Hepatic stellate cell (primary cell): ENCODE measurements around the gene ADAR.
A peak's percentile ranks its signal among the peaks of the same experiment; 100 is the strongest.

Experiments
- DNase-seq: peaks from one replicate; pipeline ENCODE4 v3.0.0; 2011; ENCODE audit warnings: low spot score

The ADAR gene

DNA sequence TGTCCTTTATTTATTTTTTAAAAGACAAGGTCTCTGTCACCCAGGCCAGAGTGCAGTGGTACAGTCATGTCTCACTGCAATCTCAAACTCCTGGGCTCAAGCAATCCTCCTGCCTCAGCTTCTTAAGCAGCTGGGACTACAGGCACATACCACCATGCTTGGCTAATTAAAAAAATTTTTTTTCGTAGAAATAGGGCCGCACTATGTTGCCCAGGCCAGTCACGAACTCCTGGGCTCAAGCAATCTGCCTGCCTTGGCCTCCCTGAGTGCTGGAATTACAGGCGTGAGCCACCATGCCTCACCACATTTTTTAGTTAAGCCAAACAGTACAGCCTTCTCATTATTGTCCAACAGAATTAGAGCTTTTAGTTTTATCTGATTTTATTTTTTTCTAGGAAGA is 7.4 kb upstream of the ADAR start:
- no peak for DNase-seq

DNA sequence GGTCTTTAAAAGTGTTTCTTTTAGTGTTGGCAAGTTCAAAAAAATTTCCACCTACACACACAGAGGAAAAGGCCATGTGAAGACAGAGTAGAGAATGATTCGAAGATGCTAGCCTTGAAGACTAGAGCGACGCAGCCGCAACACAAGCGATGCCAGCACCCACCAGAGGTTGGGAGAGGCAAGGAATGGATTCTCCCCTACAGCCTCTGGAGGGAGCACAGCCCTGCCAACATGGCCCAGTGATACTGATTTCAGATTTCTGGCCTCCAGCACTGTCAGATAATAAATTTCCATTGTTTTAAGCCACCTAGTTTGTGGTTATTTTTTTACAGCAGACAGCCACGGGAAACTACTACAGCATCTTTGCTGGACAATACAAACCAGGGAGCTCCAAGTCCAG is 6.9 kb upstream of the ADAR start:
- no peak for DNase-seq

DNA sequence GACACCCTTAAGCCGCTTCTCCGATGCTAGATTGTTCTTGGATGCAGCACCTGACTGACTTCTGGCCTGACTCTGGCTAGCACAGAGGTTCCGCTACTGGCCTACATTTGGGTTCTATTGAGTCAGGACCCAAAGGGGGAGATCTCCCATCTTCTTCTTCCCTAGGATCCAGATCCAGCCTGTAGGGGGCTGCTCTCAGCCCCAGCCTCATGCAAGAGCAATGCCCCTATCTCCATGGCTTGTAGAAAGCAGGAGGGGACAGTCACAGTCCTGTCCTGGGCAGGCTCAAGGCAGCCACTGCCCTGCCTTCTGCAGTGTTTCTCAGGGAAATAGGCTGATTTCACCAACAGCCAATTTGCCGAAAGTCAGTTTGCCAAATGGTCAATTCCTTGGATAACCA is 6.3 kb upstream of the ADAR start:
- no peak for DNase-seq

DNA sequence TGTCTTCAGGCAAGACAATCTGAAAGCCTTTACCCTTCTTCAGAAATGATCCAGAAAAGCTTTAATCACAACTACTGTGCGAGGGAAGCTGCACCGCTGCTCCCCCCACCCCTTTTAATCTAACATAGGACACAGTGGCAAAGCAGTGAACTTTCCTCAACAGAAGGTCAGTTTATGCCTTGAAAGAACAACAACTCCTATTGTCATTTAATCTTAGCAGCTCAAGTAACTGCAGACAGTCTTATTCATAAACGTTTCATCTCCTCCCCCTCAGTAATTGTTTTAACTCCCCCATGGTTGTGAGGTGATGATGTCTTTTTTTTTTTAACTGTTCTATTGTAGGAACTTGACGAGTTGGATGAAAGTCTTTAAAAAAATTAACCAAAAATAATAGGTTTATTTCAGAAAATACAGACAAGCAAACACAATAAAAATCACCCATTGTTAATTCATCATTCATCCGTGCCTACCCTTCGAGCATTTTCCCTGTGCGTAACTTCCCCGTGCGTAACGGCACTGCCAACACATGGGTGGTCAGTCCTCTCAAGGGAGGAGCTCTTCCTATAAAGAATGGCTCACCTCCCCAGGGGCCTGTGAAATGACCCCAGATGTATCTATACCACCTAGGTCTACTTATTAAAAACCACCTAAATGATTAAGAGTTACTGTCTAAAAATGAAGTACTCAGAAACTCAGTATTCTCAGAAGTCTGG is 3.3 kb upstream of the ADAR start:
- DNase-seq = no peak

DNA sequence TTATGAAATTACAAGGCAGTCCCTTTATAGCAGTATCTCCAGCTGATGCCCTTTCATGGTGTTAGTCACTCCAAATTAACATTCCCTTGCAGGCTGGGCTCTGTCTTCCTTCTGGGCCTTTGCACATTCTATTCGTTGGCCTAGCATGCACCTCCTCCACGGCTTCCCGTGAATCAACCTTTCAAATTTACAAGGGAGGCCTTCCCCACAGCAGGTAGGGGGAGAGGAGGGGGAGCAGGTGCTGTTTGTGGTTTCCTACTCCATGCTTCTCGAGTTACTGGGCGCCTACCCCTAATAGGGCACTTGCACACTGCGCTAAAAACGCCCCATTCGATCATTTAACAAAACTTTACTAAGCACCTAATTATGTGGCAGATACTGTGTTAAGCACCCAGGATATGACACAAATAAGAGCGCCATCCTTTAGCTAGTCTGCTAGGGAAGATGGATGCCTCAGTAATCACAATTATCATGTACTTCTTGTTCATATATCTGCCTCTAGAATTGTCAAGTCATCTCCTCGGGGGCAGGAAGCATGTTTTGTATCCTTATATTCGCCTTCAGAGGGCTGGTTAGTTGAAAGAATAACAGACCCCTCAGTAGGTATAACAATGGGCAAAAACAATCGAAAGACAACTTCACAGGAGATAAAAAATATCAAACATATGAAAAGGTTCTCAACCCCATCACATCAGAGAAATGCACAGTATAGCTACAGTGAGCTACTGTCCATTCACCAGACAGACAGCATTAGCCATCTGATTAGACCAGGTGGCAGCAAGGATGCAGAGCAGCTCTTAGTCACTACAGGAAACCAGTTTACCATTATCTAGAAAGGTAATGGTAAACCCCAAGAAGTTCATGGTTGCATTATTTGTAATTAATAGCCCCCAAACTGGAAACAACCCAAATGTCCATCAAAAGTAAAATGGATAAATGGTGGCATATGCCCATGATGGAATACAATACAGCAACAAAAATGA is 1.7 kb upstream of the ADAR start:
- no peak for DNase-seq

DNA sequence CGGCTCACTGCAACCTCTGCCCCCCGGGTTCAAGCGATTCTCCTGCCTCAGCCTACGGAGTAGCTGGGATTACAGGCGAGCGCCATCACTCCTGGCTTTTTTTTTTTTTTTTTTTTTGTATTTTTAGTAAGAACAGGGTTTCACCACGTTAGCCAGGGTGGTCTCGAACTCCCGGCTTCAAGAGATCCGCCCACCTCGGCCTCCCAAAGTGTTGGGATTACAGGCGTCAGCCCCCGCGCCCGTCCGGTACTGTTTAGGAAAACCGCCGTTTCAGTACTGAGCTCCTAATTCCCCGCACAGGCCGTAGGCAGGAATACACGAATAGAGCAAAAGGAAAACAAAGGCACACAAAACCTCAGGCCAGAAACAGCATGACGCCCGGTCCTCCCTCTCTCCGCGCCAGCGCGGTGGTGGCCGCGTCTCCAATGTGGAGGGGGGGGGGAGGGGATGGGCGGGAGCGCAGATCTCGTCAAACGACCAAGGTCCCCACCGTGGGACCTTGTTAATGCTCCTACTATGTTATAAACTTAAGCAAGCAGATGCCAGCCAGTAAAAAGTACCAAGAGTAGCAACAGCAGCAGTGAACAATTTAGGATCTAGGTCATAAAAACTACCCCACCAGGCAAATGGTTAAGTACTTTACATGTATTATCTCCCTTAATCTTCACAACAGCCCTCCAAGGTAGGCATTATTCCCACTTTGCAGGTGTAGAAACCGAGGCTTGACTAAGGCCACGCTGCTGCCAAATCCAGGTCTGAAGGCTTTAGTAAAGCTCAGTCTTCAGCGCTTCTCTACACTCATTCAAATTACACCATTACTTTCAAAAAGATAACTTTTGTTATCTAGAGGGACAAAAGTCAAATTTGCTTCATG is 648 bp upstream of the ADAR start:
- DNase-seq = peak; percentile 40

DNA sequence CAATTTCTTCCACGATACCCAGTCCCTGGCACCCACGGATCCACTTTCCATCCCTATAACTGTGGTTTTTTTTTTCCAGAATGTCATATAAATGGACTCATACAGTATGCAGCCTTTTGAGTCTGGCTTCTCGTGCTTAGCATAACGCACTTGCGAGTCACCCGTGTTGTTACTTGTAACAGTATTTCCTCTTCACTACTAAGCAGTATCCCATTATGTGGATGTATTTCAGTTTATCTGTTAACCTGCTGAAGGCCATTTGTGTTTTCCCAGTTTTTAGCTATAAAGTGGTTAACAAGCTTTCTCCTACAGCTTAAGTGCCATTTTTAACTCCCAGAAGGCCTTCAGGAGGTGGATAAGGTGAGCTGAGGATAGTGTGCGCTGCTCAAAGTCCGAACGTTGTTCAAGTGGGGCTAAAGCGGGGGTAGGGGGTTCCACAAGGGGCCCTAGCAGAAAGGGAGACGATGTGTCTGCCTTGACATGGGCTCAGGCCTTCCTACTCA is 829 bp downstream of the ADAR start:
- peak; percentile 24 for DNase-seq

DNA sequence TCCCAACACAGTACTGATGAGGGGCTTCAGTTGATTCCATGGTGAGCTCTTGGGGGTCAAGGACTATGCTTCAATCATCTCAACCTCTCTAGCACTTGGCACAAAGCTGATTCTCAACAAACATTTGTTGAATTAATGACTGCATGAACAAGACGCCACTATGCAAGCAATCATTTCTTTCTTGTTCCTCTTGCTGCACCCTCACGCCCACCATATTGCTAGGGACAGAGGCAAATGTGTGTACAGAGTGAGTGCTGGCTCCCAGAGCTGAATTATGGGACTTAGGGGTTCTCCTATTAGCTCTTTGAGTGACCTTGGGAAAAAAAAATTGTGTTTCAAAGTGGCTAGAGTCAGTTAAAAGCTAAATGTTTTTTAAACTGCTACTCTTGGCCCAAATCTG is 2.5 kb downstream of the ADAR start:
- DNase-seq = no peak

DNA sequence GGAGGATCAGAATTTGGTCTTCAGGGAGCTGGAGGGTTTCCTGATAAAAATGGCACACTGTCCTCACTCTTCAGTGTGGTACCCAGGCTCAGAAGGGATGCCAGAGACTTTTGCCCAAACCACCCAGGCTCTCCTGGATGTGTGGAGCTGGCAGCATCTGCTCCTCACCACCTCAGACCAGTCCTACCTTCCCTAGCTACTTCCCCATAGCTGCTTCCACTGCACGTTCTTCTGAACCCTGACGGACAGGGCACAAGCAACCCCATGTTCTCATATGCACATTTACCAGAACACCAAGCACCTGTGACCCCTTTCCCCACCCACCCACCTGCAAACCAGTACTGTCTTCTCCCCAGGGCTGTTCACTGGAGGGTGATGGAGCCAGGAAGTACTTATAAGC is 4.7 kb downstream of the ADAR start:
- DNase-seq = no peak

DNA sequence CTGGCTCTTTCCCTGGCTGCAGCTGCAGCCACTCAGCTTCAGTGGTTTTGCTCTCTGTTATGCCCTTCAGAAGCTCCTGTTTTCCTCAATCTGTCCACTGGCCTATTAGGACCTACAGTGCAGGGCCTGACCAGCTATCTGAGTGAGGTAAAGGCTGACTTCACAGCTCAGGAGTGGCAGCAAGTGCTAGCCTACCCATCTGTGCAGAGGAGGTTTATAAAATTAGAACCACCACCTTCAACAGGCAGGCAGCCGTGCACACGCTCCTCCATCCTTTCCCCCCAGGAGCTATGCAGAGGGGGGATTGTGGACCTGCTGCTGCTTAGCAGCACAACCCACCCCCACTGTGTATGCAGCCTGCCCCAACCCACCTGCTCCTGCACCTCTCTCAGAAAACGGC is 8.3 kb downstream of the ADAR start:
- DNase-seq = no peak

DNA sequence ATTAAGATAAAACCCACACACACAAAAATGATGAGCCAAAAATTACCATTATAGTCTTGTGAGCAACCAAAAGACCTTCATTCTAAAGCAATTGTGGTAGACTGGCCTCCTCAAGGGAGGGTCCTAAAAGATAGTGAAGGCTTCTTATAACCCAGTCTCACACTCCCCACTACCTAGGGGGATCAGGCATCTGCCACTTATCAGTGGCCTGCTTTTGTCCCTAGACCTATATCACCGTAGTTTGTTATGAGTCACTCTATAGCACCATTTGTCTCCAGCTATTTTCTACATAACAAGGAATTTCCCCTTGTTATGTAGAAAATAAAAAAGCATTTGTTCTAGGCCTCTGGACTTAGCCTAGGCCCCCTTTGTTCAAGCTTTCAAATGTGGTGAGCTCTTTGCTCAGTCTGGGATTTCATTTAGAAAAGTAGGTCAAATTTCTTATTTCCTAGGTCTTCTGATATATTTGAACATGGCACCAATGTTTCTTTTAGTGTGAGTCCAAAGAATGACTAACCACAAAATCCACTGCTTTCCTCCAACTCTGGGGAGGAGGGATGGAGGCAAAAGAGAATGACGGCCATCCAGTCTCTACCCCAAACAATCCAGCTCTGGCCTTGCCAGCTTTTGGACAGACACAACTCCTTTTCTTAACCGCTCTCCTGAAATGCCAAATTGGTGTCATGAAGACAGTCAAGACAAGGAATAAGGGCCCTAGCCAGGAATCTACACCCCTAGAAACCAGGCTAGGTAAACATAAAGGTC is 8.9 kb downstream of the ADAR start:
- DNase-seq = no peak

DNA sequence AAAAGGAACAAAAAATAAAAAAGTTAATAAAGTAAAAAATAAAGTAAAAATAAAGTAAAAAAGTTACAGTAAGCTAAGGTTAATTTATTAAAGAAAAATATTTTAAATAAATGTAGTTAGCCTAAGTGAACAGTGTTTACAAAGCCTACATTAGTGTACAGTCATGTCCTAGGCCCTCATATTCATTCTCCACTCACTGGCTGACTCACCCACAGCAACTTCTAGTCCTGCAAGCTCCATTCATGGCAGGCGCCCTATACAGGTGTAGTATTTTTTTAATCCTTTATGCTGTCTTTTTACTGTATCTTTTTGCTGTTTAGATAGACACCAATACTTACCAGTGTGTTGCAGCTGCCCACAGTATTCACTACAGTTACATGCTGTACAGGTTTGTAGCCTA is 12.4 kb downstream of the ADAR start:
- DNase-seq = no peak

DNA sequence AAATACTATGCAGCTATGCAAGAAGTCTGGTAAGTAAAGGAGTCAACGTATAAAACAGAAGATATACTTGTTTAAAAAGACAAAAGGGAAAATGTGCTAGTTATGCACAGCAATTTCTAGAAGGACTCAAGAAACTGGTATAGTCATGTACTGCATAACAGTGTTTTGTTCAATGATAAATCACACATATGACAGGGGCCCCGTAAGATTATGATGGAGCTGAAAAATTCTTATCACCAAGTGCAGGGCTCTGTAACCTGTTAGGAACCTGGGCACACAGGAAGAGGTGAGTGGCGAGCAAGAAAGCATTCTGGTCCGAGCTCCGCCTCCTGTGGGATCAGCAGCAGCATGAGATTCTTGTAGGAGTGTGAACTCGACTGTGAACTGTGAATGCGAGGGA is 13.2 kb downstream of the ADAR start:
- DNase-seq = no peak

DNA sequence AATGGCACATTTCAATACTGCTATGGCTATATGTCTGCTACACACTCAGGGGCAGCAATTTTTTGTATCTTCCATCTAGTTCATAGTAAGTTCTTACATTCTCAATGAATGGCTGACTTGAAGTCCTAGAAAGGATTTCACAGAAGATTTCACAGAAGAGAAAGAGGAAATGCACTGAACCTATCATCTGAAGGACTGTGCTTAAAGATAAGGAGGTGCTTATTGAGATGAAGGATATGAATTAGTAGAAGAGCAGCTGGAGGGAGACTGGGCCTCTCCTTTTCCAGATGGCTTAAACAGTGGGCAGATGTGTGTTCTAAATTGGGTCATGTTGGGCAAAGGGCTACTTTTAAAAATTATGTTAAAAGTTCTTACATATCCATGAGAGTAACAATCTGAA is 14.6 kb downstream of the ADAR start:
- no peak for DNase-seq

DNA sequence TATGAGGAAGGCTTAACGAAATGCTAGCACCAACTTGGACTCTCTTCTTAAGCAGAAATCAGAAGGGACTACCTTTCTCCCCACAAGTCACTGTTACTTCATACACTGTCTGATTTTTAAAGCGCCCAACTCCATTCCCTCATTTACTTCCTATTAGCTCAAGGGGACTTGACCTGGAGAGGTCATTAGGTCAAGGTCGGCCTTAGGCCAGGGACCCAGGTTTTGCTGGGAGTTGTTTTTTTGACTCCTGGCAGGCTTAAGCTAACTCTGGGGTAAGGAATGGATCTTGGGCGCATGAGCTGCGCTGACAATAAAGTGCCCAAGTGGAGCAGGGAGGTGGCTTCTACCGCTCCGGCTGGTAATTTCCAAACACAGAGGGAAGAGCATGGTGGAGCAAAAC is 16.8 kb downstream of the ADAR start:
- DNase-seq = no peak

DNA sequence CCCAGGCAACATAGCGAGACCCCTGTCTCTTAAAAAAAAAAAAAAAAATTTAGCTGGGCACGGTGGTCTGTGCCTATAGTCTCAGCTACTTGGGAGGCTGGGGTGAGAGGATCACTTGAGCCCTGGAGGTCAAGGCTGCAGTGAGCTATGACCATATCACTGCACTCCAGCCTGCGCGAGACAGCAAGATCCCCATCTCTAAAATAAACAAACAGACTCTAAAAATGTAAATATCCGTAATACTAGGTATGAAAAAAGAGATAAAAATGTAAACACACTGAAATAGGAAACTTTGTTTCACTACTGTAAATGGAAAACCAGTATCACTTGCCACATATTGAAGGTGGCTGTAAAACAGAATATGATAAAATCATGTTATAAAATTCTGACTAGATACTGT is 17.2 kb downstream of the ADAR start:
- DNase-seq = no peak

DNA sequence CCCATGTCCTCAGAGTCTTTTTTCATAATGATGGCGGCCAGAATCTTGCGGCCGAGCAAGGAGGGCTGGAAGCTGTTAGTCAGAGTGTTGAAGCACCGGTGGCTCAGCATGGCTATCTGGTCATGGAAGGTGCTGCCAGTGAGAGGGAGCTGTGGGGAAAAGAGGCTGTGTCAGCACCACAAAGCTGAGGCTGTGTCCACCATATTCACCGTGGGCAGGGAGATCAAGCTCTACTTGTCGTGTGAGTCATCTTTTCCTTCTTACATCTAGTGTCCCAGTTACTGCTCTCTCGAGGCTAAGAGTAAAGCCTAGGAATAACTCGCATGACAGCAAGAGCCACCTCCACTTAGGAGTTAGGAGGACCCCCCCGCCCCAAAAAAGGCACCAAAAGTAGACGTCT is 18.2 kb downstream of the ADAR start:
- DNase-seq = no peak

DNA sequence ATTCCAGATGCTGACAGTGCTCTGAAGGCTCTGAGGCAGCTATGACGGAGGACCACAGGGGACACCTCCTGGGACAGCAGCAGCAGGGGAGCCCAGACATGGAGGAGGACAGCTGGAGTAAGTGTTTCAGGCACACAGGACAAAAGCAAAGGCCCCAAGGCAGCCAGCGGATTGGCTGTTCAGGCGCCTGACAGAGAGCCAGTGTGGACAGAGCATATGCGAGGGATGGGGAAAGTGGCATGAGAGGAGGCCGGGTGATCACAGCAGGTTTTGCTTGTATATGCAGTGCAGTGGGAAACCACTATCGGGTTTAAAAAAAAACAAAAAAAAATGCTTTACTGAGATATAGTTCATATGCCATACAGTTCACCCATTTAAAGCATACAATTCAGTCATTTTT is 21.3 kb downstream of the ADAR start:
- no peak for DNase-seq

DNA sequence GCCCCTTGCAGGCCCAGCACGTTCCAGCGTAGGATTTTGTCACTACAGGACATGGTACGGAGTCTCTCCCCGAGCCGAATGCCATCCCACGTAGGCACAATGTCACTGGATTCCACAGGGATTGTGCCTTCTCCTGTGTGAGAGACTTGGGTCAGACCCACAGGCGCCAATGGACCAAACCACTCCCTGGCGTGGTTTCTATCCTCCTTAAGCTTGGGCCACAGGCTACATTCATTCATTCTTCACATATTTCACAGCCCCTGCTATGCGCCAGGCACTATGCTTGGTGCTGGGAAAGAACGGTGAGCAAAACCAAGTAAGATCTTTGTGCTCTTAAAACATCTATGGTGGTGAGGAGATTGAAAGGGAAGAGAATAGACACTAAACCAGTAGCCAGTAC is 21.8 kb downstream of the ADAR start:
- DNase-seq = no peak

DNA sequence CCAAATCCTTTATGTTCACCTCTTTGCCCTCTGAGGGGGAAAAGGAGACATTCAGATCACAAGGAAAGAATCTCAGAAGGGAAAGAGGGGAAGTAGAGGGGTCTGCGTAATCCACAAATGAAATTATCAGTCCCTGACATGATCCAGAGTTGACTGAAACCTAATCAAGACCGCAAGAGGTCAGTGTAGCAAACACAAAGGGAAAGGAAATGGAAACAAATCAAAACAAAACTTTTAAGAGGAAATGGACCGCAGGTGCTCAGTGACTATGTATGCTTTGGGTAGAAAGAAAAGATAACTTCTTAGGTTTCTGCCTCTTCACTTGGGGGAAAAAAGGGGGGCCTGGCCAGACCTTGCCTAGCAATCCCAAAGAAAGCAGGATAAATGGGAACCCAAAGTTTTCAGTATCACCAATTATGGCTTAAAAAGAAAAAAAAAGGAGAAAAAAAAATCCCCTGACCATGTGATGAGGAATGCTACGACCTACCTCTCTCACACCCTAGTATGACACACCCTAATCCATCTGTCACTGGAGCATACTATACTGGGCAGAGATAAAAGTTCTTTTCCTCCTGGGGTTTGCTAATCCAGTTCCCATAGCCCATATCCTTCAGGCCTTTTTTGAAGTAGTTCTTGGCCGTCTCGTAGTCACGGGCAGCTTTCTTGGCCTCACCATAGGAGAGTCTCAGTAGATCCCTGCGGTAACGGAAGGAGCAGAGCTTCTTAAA is 23.6 kb downstream of the ADAR start:
- no peak for DNase-seq

DNA sequence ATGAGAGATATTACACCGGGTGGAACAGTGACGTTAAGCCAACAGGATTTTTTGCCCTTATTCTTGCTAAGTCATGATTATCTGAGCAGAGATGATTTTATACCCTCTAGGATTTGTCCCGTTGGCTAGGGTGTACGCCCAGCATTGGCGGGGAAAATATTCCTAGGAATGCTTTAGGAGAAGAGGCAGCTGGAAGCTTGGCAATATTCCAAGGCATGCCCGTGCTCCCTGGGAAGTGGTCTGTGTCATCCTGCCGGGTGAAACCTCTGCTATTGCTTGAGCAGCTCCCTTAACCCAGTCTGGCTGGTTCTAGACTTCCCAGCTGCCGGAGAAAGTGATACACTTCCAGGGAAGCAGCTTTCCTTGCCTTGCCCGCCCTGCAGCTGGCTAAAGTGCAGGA is 24.2 kb downstream of the ADAR start:
- DNase-seq = no peak
